Left lobe of liver (tissue), 2 donors: Measurements from ENCODE around the gene COL4A1. TPM values are rescaled to one million over a fixed set of nuclear protein-coding genes. Genes with fewer than 3 reads are reported as not detected.

Experiments
- ATAC-seq: fragments of 200-7000 bp; cut with Tn5 transposase; one replicate; pipeline ENCODE4 v1.9.1; 2020; ENCODE audit warnings: mild to moderate bottlenecking, moderate library complexity
- DNase-seq: peaks from one replicate; pipeline ENCODE4 v3.0.0-alpha.2; 2020; ENCODE audit warnings: low spot score
- total RNA-seq: library from RNA; stranded (reverse); gene quantifications from one replicate; pipeline ENCODE4 v1.2.1, GENCODE V29; 2021
- donor health status: DM: no; HTN: no; CAD: no; lungs with moderate emphysema.
- donor health status: DM: no; HTN: yes; CAD: no.

The COL4A1 gene
- total RNA-seq, 1 donor from 2014 or later = 9.1 TPM

DNA sequence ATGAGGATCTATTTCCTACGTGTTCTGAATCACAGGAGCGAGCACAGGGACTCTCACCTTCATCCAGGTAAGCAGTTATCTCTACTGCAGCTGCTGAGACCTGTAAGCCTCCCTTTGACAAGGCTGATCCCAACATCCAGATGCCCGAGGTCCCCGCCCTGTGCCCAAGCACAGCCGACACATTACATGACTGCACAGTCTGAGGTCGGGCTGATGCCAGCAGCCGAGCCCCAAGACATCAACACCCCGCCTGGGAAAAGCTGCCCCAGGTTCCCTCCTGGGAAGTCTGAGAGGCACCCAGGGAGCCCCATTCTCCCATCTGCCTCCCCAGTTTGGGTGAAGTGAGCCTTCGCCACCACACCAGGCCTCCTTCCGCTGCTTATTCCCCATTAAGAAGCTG is 95.9 kb downstream of the COL4A1 start:
- ATAC-seq (no peak), DNase-seq (no peak)

GRCh38 chr13:110210604-110210985 is 96.4 kb downstream of the COL4A1 start:
- ATAC-seq (no peak), DNase-seq (no peak)

- ATAC-seq (no peak), DNase-seq (no peak)
Measured at GRCh38 chr13:110209950-110210603, 96.9 kb downstream of the COL4A1 start.

DNA sequence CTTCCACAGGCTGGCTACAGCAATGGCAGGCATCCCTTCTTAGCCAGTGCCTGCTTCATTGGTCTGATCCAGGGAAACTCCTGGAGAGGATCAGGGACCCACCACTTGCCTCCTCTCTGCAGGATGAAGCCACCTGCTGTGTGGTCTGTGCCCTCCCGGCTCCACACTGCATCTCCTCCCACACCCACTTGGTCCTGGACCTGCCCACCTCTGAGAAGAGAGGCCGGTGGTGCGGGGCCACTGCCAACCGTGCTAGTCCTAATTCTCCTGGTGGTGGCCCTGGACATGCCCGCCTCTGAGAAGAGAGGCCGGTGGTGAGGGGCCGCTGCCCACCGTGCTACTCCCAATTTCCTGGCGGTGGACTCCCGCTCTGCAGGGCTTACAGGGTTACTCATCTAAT is 98.8 kb downstream of the COL4A1 start:
- DNase-seq (no peak), ATAC-seq (no peak)

- DNase-seq (no peak), ATAC-seq (no peak)
Measured at GRCh38 chr13:110206996-110207395, 100.0 kb downstream of the COL4A1 start.

DNA sequence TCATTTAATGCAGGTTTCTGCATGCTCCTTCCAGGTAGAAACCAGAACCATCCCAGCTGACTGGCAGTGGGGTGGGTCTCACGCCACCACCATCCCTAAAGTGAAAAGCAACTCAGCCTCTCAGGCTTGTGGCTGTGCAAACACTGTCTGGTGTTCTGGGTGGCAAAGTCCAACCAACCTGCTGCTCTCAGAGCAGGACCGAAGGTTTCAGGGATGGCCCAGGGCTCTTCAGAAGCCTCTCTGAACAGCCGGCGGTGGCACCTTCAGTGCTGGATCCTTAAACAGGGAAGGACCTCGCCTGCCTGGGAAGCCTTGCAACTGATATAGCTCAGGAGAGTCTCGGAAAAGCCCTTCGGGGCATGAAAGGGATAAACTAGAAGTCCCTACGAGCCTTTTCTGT is 100.8 kb downstream of the COL4A1 start:
- DNase-seq (no peak), ATAC-seq (peak; percentile 81)

DNA sequence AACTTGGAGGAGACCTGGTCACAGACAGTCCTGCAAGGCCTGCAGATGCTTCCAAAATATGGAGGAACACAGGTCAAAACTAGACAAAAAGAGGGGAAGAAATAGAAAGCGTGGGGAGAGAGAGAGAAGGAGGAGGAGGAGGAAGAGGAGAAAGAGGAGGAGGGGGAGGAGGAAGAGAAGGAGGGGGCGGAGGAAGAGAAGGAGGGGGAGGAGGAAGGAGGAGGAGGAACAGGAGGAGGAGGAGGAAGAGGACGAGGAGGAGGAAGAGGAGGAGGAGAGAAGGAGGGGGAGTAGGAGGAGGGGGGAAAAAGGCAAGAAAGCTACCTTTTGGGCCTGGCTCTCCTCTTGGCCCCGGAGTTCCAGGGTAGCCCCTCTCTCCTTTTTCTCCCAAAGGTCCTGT is 105.8 kb downstream of the COL4A1 start:
- no peak for DNase-seq
- no peak for ATAC-seq

DNA sequence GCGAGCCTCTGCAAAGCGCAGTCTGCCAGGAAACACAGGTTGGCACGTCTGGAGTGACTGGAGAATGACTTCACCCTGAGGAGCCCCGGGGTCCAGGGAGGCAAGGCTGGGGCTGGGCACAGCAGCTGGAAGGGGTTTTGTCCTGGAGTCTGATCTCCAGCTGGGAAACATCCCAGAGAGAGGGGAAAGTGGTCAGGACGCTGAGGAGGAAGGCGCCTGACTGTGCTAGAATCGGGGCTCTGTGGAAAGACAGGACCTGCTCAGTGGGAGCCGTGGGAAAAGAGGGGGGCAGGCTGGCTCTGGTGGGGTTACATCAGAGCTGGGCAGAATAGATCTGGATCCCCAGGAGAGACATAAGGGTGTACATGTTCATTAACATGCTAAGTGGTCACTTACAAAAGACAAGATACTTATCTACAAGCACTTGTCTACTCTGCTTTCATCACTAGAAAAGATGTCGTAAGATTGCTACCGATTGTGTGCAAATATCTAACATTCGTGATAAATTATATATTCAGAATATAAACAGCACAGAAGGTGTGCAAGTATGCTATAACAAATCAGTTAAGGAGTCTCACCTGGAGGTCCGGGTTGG is 106.6 kb downstream of the COL4A1 start:
- no peak for DNase-seq
- ATAC-seq = no peak

- ATAC-seq (no peak), DNase-seq (no peak)
Measured at GRCh38 chr13:110199046-110199831, 107.7 kb downstream of the COL4A1 start.

GRCh38 chr13:110197471-110197870 is 109.5 kb downstream of the COL4A1 start:
- no peak for DNase-seq
- no peak for ATAC-seq

- no peak for ATAC-seq
- DNase-seq = no peak
Measured at GRCh38 chr13:110197026-110197425, 109.9 kb downstream of the COL4A1 start.

DNA sequence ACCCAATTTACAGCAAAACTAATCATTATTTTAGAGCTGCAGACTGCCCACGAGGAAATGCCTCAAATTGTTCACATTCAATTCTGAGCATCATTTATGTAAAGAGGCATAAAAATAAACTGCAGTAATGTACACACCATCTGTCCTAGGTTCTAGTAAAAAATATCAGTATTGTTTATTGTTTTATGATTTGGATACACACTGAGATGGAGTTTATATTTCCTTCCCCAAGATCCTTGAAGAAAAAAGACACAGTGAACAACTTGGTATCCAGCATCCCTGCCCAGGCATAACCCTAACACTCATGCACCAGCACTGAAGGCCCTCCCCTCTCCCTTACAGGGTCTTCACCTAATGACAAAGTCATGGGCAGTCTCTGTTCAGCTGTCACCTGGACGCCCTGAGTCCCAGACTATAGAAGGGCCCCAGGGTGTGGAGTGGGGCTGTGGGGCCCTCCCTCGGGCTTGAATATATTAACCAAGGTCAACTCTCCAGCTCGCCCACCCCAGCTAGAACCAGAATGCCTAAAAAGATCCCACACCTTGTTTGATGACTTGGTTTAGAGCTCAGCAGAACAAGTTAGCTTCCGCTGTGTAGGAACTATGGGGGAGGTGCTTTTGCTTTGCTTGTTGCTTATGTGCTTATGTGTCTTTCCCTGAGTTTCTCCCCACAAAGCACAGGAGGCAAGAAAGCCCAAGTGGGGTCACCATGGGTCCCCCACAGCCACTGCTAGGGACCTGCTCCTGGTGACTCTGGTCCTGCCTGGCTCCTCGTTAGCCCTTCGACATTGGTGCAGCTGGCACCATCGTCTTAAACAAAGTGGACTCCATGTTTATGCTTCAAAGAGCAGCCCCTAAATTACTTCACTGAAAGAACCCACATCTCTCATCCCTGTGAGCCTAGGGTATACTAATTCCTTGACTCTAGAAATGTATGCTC is 111.1 kb downstream of the COL4A1 start:
- ATAC-seq (no peak), DNase-seq (no peak)

DNA sequence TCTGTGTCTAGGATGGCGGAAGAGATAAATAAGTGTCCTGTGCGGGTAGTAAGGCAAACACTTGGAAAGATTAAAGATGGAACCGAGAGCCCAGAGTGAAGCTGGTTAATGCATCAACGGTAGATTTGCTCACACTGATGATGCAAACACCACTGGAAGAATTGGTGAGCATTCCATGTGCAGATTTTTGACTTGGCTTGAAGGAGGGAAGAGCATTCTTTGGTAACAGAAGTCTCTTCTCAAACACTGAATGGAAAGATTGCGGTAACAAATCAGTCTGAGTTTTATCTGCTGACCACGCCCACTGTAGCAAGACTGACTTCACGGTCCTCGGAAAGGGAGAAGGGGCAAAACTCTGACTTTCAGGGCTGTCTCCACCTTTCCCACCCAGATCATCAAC is 112.5 kb downstream of the COL4A1 start:
- ATAC-seq (no peak), DNase-seq (no peak)

- no peak for ATAC-seq
- no peak for DNase-seq
Measured at GRCh38 chr13:110193491-110193890, 113.5 kb downstream of the COL4A1 start.

DNA sequence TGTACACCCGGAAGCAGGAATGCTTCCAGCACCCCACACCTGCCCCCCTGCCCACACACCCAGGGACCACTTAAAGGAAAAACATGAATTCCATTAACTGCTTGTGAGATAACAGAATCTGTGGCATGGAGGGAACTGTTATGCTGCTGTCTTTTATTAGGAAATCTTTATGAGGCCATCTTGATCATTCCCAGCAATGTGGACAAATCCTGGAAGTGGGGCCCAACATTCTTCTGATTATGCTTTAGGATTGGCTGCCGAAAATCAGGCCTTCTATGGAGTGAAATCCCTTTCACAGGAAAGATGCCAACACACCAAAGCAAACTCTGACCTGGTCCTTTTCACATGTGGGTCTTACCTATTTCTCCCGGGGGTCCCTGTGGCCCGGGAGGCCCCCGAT is 114.5 kb downstream of the COL4A1 start:
- no peak for ATAC-seq

GRCh38 chr13:110187641-110188161 is 119.3 kb downstream of the COL4A1 start:
- peak; percentile 48 for ATAC-seq
- no peak for DNase-seq

More for the DNA sequence above, 114.5 kb downstream of the COL4A1 start:
- no peak for DNase-seq

GRCh38 chr13:110186231-110186855 is 120.6 kb downstream of the COL4A1 start:
- no peak for DNase-seq
- ATAC-seq = no peak

GRCh38 chr13:110185696-110186095 is 121.3 kb downstream of the COL4A1 start:
- no peak for DNase-seq
- ATAC-seq = no peak

DNA sequence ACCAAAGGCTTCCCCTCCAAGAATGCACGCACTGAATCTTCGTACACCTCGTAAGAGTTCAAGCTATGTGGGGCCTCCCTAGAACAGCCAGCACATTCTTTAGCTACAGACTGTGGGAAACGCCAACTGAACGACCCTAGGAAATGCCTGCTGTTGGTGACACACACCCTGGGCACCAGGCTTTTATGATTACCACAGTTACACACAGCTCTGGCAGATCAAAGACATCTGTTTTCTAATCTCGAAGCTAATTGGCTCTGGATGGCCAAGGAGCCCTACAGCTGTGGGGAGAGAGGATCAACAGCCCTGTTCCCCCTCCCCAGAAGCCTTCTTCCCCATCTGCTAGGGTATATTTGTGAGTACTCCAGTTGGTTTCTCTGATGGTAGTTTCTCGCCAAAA is 123.0 kb downstream of the COL4A1 start:
- ATAC-seq = no peak
- DNase-seq = no peak

- DNase-seq (no peak), ATAC-seq (no peak)
Measured at GRCh38 chr13:110182461-110182860, 124.5 kb downstream of the COL4A1 start.
